ENCODE measurements around the gene ZNF804B. TPM values are rescaled to one million over a fixed set of nuclear protein-coding genes. Genes with fewer than 3 reads are reported as not detected.

The ZNF804B gene
- total RNA-seq, 1 donor, result not detected

DNA sequence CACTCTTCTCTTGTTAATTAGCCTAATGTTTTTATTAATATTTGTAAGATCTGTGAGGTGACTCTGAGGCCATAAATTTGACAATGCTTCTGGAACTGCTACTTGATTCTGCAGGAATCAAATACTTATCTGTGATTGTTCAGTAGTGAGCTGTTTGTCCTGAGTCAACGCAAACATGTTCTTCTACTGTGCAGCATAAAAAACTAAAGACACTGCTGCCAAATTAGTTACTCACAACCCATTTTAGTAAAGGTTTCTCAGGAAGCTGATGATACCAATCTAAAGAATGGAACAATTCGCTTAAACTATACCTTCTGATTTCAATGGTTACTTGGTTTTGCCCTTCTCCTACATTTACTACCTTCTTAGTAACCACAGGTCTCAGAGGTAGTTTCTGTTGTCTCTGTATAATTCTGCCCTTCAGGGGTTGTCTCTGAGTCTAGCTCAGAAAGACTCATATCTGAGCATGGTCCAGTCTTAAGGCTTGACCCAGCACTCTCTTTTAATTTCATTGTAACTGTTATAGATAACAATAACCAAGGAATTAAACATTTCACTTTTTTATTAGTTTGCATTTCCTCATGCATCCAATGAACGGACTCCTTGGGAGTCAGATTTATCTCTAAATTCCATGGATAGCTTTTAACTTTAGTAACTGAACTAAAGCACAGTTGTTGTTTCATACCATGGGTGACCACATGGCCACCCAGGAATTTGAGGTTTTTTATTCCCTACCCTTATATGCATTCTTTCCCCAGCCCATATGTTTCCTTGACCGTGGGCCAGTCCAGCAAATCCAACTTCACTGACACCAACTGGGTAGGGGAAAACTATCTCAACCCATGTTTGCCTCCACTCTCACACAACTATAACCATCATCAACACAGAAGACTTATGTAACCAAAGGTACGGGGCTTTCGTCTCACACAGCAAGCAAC, 345.5 kb downstream of the ZNF804B start:
- no peak overlapping the region for H3K4me3 ChIP-seq (ENCODE audit: low read depth, low read length)
- TF ChIP-seq, protein P1, sequence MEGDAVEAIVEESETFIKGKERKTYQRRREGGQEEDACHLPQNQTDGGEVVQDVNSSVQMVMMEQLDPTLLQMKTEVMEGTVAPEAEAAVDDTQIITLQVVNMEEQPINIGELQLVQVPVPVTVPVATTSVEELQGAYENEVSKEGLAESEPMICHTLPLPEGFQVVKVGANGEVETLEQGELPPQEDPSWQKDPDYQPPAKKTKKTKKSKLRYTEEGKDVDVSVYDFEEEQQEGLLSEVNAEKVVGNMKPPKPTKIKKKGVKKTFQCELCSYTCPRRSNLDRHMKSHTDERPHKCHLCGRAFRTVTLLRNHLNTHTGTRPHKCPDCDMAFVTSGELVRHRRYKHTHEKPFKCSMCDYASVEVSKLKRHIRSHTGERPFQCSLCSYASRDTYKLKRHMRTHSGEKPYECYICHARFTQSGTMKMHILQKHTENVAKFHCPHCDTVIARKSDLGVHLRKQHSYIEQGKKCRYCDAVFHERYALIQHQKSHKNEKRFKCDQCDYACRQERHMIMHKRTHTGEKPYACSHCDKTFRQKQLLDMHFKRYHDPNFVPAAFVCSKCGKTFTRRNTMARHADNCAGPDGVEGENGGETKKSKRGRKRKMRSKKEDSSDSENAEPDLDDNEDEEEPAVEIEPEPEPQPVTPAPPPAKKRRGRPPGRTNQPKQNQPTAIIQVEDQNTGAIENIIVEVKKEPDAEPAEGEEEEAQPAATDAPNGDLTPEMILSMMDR (IDR thresholded peaks at IDR 0.05; ENCODE audit: insufficient read depth, low read length), result no peak
- DNase-seq (ENCODE audit: low read depth), result no peak

- no peak for DNase-seq (ENCODE audit: low read depth)
- H3K4me3 ChIP-seq (ENCODE audit: low read depth, low read length), result no peak overlapping the region
- TF ChIP-seq, protein P1 (IDR thresholded peaks at IDR 0.05; ENCODE audit: insufficient read depth, low read length), result no peak
Observed at GRCh38 chr7:89123871-89124270, 364.4 kb downstream of the ZNF804B start.

- DNase-seq (ENCODE audit: low read depth), result no peak
- no peak overlapping the region for H3K4me3 ChIP-seq (ENCODE audit: low read depth, low read length)
- TF ChIP-seq, protein P1 (IDR thresholded peaks at IDR 0.05; ENCODE audit: insufficient read depth, low read length), result no peak
Observed at GRCh38 chr7:89129600-89130375, 370.3 kb downstream of the ZNF804B start.

DNA sequence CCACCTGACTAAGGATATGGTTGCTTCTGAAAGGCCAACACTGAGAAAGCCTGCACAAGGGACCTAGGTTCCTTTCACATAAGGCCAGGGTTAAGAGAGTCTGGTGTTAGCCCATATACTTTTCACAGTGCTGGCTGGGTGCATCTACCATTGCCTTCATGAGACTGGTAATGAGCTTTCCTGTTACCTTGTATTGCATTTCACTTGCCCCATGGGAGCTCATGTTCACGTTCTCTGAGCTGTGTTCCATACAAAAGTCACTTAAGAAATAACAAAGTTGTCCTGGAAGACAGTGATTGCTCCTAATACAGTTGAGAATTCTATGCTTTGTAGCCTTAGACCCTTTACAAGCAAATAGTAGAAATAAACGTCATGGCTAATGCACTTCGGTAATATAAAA, 373.9 kb downstream of the ZNF804B start:
- TF ChIP-seq, protein P1 (IDR thresholded peaks at IDR 0.05; ENCODE audit: insufficient read depth, low read length), result no peak
- no peak for DNase-seq (ENCODE audit: low read depth)
- H3K4me3 ChIP-seq (ENCODE audit: low read depth, low read length), result no peak overlapping the region

GRCh38 chr7:89133819-89134218, 374.3 kb downstream of the ZNF804B start:
- no peak for DNase-seq (ENCODE audit: low read depth)
- TF ChIP-seq, protein P1 (IDR thresholded peaks at IDR 0.05; ENCODE audit: insufficient read depth, low read length), result no peak

DNA sequence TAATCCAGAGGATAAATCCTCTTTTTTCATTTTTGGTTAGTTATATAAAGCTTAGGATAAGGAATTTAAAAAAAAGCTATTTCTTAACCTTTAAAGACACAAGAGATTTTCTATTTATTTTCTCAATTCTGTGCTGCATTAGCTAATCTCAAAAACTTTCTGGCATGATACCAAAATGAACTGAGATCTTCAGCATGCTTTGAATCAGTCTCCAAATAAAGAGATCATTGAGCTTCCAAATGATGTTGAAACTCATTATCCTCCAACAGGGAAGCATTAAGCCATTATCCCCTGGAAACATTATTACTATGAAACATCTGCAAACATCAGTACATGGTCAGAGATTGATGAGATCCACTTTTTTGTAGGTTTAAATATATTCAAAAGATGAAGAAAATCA, 386.3 kb downstream of the ZNF804B start:
- no peak for DNase-seq (ENCODE audit: low read depth)
- H3K4me3 ChIP-seq (ENCODE audit: low read depth, low read length), result no peak overlapping the region
- TF ChIP-seq, protein P1 (IDR thresholded peaks at IDR 0.05; ENCODE audit: insufficient read depth, low read length), result no peak

More at GRCh38 chr7:89133819-89134218, 374.3 kb downstream of the ZNF804B start:
- H3K4me3 ChIP-seq (ENCODE audit: low read depth, low read length), result no peak overlapping the region
